ENCODE results near the gene RNF8.

The RNF8 gene

DNA sequence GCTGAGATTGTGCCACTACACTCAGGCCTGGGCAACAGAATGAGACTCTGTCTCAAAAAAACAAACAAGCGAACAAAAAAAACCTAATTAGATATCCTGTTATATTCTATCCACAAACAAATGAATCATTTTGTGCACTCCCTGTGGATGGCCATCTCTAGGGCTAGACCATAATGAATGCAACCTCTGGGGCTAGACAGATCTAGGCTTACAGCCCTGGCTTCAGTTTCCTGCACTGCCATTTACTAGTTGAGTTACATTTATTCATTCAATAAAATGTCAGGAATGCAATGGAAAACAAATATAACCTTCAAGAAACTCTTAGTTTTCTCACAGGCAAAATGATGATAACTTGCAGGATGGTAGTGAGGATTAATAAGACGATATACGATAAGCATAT is 6.6 kb upstream of the RNF8 start:
- H3K4me1 ChIP-seq (ENCODE audit: control insufficient read depth in 1 of 2, insufficient read depth in 1 of 2, low read depth in 1 of 2, low read length in 1 of 2) = no peaks in the 10 kb centered on the region
- no peaks in the 10 kb centered on the region for H3K9me3 ChIP-seq
- H3K36me3 ChIP-seq = no peaks in the 10 kb centered on the region
- no peak overlapping the region for H3K27ac ChIP-seq
- no peak overlapping the region for H3K4me3 ChIP-seq (ENCODE audit: low read depth in 1 of 2, low read length in 1 of 2)
- TF ChIP-seq CTCF (IDR thresholded peaks at IDR 0.05) = no peak
- peaks cover 10% of the 10 kb centered on the region for H3K27me3 ChIP-seq

GRCh38 chr6:37347670-37348111 is 6.1 kb upstream of the RNF8 start:
- H3K27me3 ChIP-seq = peaks cover 10% of the 10 kb centered on the region
- H3K4me3 ChIP-seq (ENCODE audit: low read depth in 1 of 2, low read length in 1 of 2) = no peak overlapping the region
- H3K27ac ChIP-seq = no peak overlapping the region
- no peaks in the 10 kb centered on the region for H3K4me1 ChIP-seq (ENCODE audit: control insufficient read depth in 1 of 2, insufficient read depth in 1 of 2, low read depth in 1 of 2, low read length in 1 of 2)
- no peak for TF ChIP-seq CTCF (IDR thresholded peaks at IDR 0.05)
- no peaks in the 10 kb centered on the region for H3K36me3 ChIP-seq
- H3K9me3 ChIP-seq = no peaks in the 10 kb centered on the region

GRCh38 chr6:37351027-37351426 is 2.8 kb upstream of the RNF8 start:
- Histone ChIP-seq H3K9me3 (no peaks in the 10 kb centered on the region), H3K4me1 (ENCODE audit: control insufficient read depth in 1 of 2, insufficient read depth in 1 of 2, low read depth in 1 of 2, low read length in 1 of 2) (peaks cover 10 to 12% of the 10 kb centered on the region in 2 experiments), H3K36me3 (no peaks in the 10 kb centered on the region), H3K4me3 (ENCODE audit: low read depth in 1 of 2, low read length in 1 of 2) (no peak overlapping the region), H3K27ac (no peak overlapping the region), H3K27me3 (peaks cover 26% of the 10 kb centered on the region)
- no peak for TF ChIP-seq CTCF (IDR thresholded peaks at IDR 0.05)

DNA sequence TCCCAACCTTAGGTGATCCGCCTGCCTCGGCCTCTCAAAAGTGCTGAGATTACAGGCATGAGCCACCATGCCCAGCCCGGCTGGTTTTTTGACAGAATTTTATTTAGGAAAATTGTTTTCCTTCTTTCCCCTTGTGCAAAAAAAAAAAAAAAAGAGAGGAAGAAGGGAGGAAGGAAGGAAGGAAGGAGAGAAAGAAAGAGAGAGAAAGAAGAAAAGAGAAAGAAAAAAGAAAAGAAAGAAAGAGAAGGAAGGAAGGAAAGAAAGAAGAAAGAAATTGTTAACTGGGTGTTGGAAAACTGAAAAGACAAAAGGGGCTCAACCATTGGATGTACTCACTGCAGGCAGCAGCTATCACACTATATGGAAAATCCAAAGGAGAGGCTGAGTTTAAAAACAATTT is 1.4 kb upstream of the RNF8 start:
- no peaks in the 10 kb centered on the region for H3K9me3 ChIP-seq
- H3K4me1 ChIP-seq (ENCODE audit: control insufficient read depth in 1 of 2, insufficient read depth in 1 of 2, low read depth in 1 of 2, low read length in 1 of 2) = peaks cover 10 to 12% of the 10 kb centered on the region in 2 experiments
- H3K27me3 ChIP-seq = peaks cover 29% of the 10 kb centered on the region
- no peak for TF ChIP-seq CTCF (IDR thresholded peaks at IDR 0.05)
- no peak overlapping the region for H3K27ac ChIP-seq
- H3K4me3 ChIP-seq (ENCODE audit: low read depth in 1 of 2, low read length in 1 of 2) = no peak overlapping the region
- H3K36me3 ChIP-seq = no peaks in the 10 kb centered on the region

DNA sequence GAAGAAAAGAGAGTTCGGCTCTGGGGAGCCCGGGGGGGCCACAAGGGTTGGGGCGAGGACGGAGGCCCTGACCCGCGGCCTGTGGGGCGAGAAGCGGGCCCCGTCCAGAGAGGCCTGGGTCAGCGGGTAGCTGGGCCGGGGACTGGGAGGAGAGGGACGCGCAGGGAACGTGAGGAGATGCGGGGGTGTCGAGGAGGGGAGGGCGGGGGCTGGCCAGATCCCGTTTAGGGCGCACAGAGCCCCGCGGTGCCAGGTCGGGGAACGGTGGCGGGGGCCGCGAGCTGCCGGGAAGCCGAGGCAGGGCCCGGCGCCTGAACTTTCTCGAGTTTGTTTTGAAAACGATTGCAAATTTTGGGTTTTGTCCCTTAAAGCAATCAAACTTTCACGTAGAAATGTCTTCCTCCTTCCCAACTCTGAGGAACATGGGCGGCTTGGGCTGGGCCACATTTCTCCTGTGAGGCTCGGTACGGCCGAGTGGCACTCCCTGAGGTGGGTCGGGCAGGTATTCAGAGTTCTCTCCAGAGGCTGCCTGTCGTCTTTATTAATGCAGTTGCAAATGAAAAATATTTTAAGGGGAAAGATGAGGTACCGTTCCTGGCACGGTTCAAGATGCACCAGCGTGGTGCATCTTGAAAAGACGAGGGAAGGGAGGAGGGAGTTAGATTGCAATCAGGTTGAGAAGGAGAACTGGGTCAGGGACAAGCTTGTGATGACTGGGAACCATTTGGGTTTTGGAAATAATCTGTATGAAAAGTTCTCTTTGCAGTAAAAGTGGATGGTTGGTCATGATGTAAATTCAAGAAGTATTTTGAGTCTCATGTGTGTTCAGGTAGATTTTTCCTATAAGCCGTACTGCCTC is 972 bp downstream of the RNF8 start:
- Histone ChIP-seq H3K4me1 (ENCODE audit: control insufficient read depth in 1 of 2, insufficient read depth in 1 of 2, low read depth in 1 of 2, low read length in 1 of 2) (peaks cover 10 to 12% of the 10 kb centered on the region in 2 experiments), H3K27me3 (peaks cover 29% of the 10 kb centered on the region), H3K9me3 (no peaks in the 10 kb centered on the region), H3K4me3 (ENCODE audit: low read depth in 1 of 2, low read length in 1 of 2) (peak overlapping the region; percentile 70 to 78), H3K27ac (no peak overlapping the region), H3K36me3 (no peaks in the 10 kb centered on the region)
- TF ChIP-seq CTCF (IDR thresholded peaks at IDR 0.05) = no peak
